Adrenal gland (tissue), 12 donors: ENCODE data around the gene HOXA9. TPM values are rescaled to one million over a fixed set of nuclear protein-coding genes. Genes with fewer than 3 reads are reported as not detected.
A peak's percentile ranks its signal among the peaks of the same experiment; 100 is the strongest.

Source experiments
- DNase-seq, 7 donors: peaks; one replicate each; pipeline ENCODE4 v3.0.0-alpha.2; 2019 to 2020
- H3K27ac ChIP-seq, 5 donors: fragments of 200-600 bp; sonication (generic) in 4 of 5; 1 replicate in 3 of 5; 2 replicates in 2 of 5; pipeline versions ENCODE4 v1.5.1 to v1.8.0; 2016 to 2020; ENCODE audit warnings: mild to moderate bottlenecking in 1 of 5
- H3K27me3 ChIP-seq: fragments of 200-600 bp; 2 replicates; pipeline ENCODE4 v1.8.0; 2021
- H3K36me3 ChIP-seq, 2 donors: fragments of 200-600 bp; replicated peaks in 1 of 2; 1 replicate in 1 of 2; 2 replicates in 1 of 2; pipeline versions ENCODE4 v1.5.1 to v1.8.0; 2018 to 2022
- H3K4me1 ChIP-seq, 2 donors: fragments of 200-600 bp; replicated peaks in 1 of 2; 1 replicate in 1 of 2; 2 replicates in 1 of 2; pipeline versions ENCODE4 v1.5.1 to v1.8.0; 2018 to 2021
- H3K4me3 ChIP-seq, 4 donors: fragments of 200-600 bp; sonication (generic) in 3 of 4; one replicate each; pipeline ENCODE4 v1.5.1; 2016 to 2018
- H3K9me3 ChIP-seq, 3 donors: fragments of 200-600 bp; sonication (generic) in 1 of 3; replicated peaks in 1 of 3; 1 replicate in 2 of 3; 2 replicates in 1 of 3; pipeline versions ENCODE4 v1.5.1 to v1.8.0; 2016 to 2021
- CTCF ChIP-seq, 6 experiments: fragments of 450-650 bp in 4 of 6; fragments of 200-600 bp in 2 of 6; sonication (generic) in 1 of 6; IDR thresholded peaks; 1 replicate in 5 of 6; 2 replicates in 1 of 6; pipeline versions ENCODE4 v1.5.1 to v1.8.0; 2016 to 2021; ENCODE audit warnings: antibody characterized with exemption in 6 of 6, mild to moderate bottlenecking in 2 of 6, moderate library complexity in 1 of 6
- POLR2A ChIP-seq, 2 donors: fragments of 450-650 bp; IDR thresholded peaks; one replicate each; pipeline ENCODE4 v1.6.1; 2017; ENCODE audit warnings: antibody characterized with exemption in 2 of 2, mild to moderate bottlenecking in 2 of 2, moderate library complexity in 1 of 2
- whole genome bisulfite sequencing, 4 donors: extraction: QIAGEN DNeasy Blood & Tissue Kit in 2 of 4; methylation state at CpG; one replicate each; pipeline versions ENCODE4 v1.1.5 to v1.1.7; 2013 to 2017; 5-methylcytosine and 5-hydroxymethylcytosine counted together
- intact Hi-C, 2 donors: fragments of 100-400 bp; cut with DNase I; formaldehyde crosslinking; loops; one replicate each; pipeline versions ENCODE4 v1.14.1 to v1.15.0; 2022 to 2023
- polyA plus RNA-seq, 3 donors: library from polyadenylated mRNA; stranded (reverse); fragments of 200-250 nt in 2 of 3; fragments of 350-450 nt in 1 of 3; fragmentation: Illumina TruSeq in 1 of 3; extraction: RNeasy Lipid Tissue Mini Kit (QIAGEN cat#74804) in 1 of 3; gene quantifications; one replicate each; pipeline ENCODE4 v1.2.3, GENCODE V29; 2013 to 2014
- total RNA-seq, 9 donors: library from RNA; depleted of rRNA in 4 of 9; stranded (reverse); fragments of >200 nt in 4 of 9; fragments of 120-200 nt in 1 of 9; fragmentation: NEBNext Ultra II Directional in 1 of 9; extraction: Animal tissue kit (Norgen Biotek cat#: 25700) in 1 of 9; gene quantifications; one replicate each; pipeline versions ENCODE4 v1.1.0 to v1.2.4, GENCODE V29; 2013 to 2023
- donor health status: healthy with polysubstance abuse.
- donor health status: Bipolar disorder and iron deficiency.
- donor health status: DM: yes; HTN: yes; CAD: no.
- donor health status: DM: no; HTN: no; CAD: no.
- donor health status: DM: no; HTN: no; CAD: no.
- donor health status: DM: yes; HTN: yes; CAD: no.

Gene HOXA9
- total and polyA plus RNA-seq, 12 donors: 2.6 to 26.7 (median 11.7) TPM

- no peaks in the 10 kb centered on the region for H3K9me3 ChIP-seq
- H3K36me3 ChIP-seq: no peaks in the 10 kb centered on the region
- 44 to 61% (median 55%) methylated on average over 2 of the region's 2 CpGs for WGBS, 4 donors
- peaks cover 8 to 49% of the 10 kb centered on the region in 2 donors for H3K4me1 ChIP-seq
- H3K4me3 ChIP-seq: no peak overlapping the region
- H3K27ac ChIP-seq: peak overlapping the region in 2 of 5 donors; percentile 93 to 98
- H3K27me3 ChIP-seq: no peaks in the 10 kb centered on the region
- peak in 2 of 7 donors; percentile 10 to 47 for DNase-seq
- intact Hi-C loops: no loop called here
- no peak for TF ChIP-seq CTCF (IDR thresholded peaks at IDR 0.05)
- TF ChIP-seq POLR2A (IDR thresholded peaks at IDR 0.05): no peak
Measured at GRCh38 chr7:27128034-27128433, 37.3 kb downstream of the HOXA9 start.

- Histone ChIP-seq H3K36me3 (no peaks in the 10 kb centered on the region), H3K4me1 (peaks cover 8 to 45% of the 10 kb centered on the region in 2 donors), H3K27ac (peak overlapping the region in 1 of 5 donors; percentile 98), H3K27me3 (no peaks in the 10 kb centered on the region), H3K9me3 (no peaks in the 10 kb centered on the region), H3K4me3 (no peak overlapping the region)
- intact Hi-C loops: no loop called here
- TF ChIP-seq CTCF (IDR thresholded peaks at IDR 0.05): no peak
- no peak for TF ChIP-seq POLR2A (IDR thresholded peaks at IDR 0.05)
- no peak for DNase-seq
- WGBS, 4 donors: 62 to 71% (median 67%) methylated on average over 3 of the region's 3 CpGs
Measured at GRCh38 chr7:27126596-27127327, 38.6 kb downstream of the HOXA9 start.

- no peaks in the 10 kb centered on the region for H3K9me3 ChIP-seq
- no peak for DNase-seq
- no peak overlapping the region for H3K4me3 ChIP-seq
- H3K27ac ChIP-seq: peak overlapping the region in 1 of 5 donors; percentile 38
- no peak for TF ChIP-seq POLR2A (IDR thresholded peaks at IDR 0.05)
- TF ChIP-seq CTCF (IDR thresholded peaks at IDR 0.05): no peak
- H3K27me3 ChIP-seq: no peaks in the 10 kb centered on the region
- H3K4me1 ChIP-seq: peaks cover 8 to 38% of the 10 kb centered on the region in 2 donors
- WGBS, 4 donors: 50 to 60% (median 52%) methylated on average over 5 of the region's 5 CpGs
- H3K36me3 ChIP-seq: no peaks in the 10 kb centered on the region
- intact Hi-C loops: no loop called here
Measured at GRCh38 chr7:27125986-27126394, 39.3 kb downstream of the HOXA9 start.

GRCh38 chr7:27124902-27125689 lies 40.2 kb downstream of the HOXA9 start:
- intact Hi-C loops: no loop called here
- no peak overlapping the region for H3K4me3 ChIP-seq
- WGBS, 4 donors: 85 to 88% (median 88%) methylated on average over 7 to 8 of the region's 8 CpGs
- DNase-seq: peak in 1 of 7 donors; percentile 4
- H3K27ac ChIP-seq: peak overlapping the region in 2 of 5 donors; percentile 69 to 90
- no peaks in the 10 kb centered on the region for H3K27me3 ChIP-seq
- no peaks in the 10 kb centered on the region for H3K9me3 ChIP-seq
- TF ChIP-seq CTCF (IDR thresholded peaks at IDR 0.05) (no peak), POLR2A (IDR thresholded peaks at IDR 0.05) (no peak)
- H3K4me1 ChIP-seq: peaks cover 8 to 38% of the 10 kb centered on the region in 2 donors
- H3K36me3 ChIP-seq: no peaks in the 10 kb centered on the region
